ENCODE results near the gene TOX3. TPM values are rescaled to one million over a fixed set of nuclear protein-coding genes. Genes with fewer than 3 reads are reported as not detected.

The TOX3 gene
- total RNA-seq, 1 donor from 2014 or later, result 7.4 TPM

DNA sequence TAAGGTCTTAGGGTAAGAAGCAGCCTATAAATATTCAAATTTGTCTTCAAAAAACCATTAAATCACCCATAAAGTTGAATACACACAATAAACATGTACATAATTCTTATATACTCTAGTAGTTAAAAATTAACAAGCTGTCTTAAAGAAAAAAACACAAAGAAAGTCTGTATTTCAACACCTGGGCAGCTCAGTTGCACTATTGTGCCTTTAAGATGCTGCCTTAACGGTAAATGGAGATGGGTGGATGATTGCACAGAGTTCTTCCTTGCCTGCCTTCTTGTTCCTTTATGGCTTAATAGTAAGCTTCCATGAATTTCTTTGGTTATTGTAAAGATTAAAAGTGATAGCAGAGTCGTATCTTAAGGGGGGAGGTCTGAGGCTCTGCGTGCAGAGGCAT lies 105.1 kb downstream of the TOX3 start:
- no peak for TF ChIP-seq CTCF (IDR thresholded peaks at IDR 0.05; ENCODE audit: insufficient read depth, low read length, poor library complexity, severe bottlenecking)
- no peak overlapping the region for H3K4me3 ChIP-seq (ENCODE audit: low read depth, low read length)
- DNase-seq (ENCODE audit: low read depth), result no peak
- no peaks in the 10 kb centered on the region for H3K27me3 ChIP-seq (ENCODE audit: control insufficient read depth, insufficient read depth, low read length)
- no peaks in the 10 kb centered on the region for H3K36me3 ChIP-seq (ENCODE audit: control insufficient read depth, insufficient read depth, low read length)

GRCh38 chr16:52440248-52440647 lies 106.7 kb downstream of the TOX3 start:
- no peak overlapping the region for H3K4me3 ChIP-seq (ENCODE audit: low read depth, low read length)
- no peak for TF ChIP-seq CTCF (IDR thresholded peaks at IDR 0.05; ENCODE audit: insufficient read depth, low read length, poor library complexity, severe bottlenecking)
- no peaks in the 10 kb centered on the region for H3K27me3 ChIP-seq (ENCODE audit: control insufficient read depth, insufficient read depth, low read length)
- DNase-seq (ENCODE audit: low read depth), result no peak
- H3K36me3 ChIP-seq (ENCODE audit: control insufficient read depth, insufficient read depth, low read length), result no peaks in the 10 kb centered on the region

GRCh38 chr16:52439750-52440149 lies 107.2 kb downstream of the TOX3 start:
- H3K4me3 ChIP-seq (ENCODE audit: low read depth, low read length), result no peak overlapping the region
- no peaks in the 10 kb centered on the region for H3K27me3 ChIP-seq (ENCODE audit: control insufficient read depth, insufficient read depth, low read length)
- TF ChIP-seq CTCF (IDR thresholded peaks at IDR 0.05; ENCODE audit: insufficient read depth, low read length, poor library complexity, severe bottlenecking), result no peak
- DNase-seq (ENCODE audit: low read depth), result no peak
- no peaks in the 10 kb centered on the region for H3K36me3 ChIP-seq (ENCODE audit: control insufficient read depth, insufficient read depth, low read length)

- H3K27me3 ChIP-seq (ENCODE audit: control insufficient read depth, insufficient read depth, low read length), result no peaks in the 10 kb centered on the region
- H3K4me3 ChIP-seq (ENCODE audit: low read depth, low read length), result no peak overlapping the region
- H3K36me3 ChIP-seq (ENCODE audit: control insufficient read depth, insufficient read depth, low read length), result no peaks in the 10 kb centered on the region
- DNase-seq (ENCODE audit: low read depth), result no peak
- no peak for TF ChIP-seq CTCF (IDR thresholded peaks at IDR 0.05; ENCODE audit: insufficient read depth, low read length, poor library complexity, severe bottlenecking)
These were observed 107.7 kb downstream of the TOX3 start for GRCh38 chr16:52439171-52439701.

- TF ChIP-seq CTCF (IDR thresholded peaks at IDR 0.05; ENCODE audit: insufficient read depth, low read length, poor library complexity, severe bottlenecking), result no peak
These were observed 109.7 kb downstream of the TOX3 start for GRCh38 chr16:52437277-52437670.

More at GRCh38 chr16:52437277-52437670, 109.7 kb downstream of the TOX3 start:
- Histone ChIP-seq H3K27me3 (ENCODE audit: control insufficient read depth, insufficient read depth, low read length) (no peaks in the 10 kb centered on the region), H3K4me3 (ENCODE audit: low read depth, low read length) (no peak overlapping the region), H3K36me3 (ENCODE audit: control insufficient read depth, insufficient read depth, low read length) (no peaks in the 10 kb centered on the region)
- no peak for DNase-seq (ENCODE audit: low read depth)
